OCI-LY7 (cell line): ENCODE data around the gene TMEM8B. TPM values are rescaled to one million over a fixed set of nuclear protein-coding genes. Genes with fewer than 3 reads are reported as not detected.

Source experiments
- BruUV-seq: library from RNA; stranded (reverse); fragments of 400-500 nt; replicated peaks from 2 replicates; lab custom pipeline; 2021; lab: Mats Ljungman, UMichigan
- CTCF ChIA-PET: fragments of 300-600 bp; sonication (Branson Sonifier 250); formaldehyde crosslinking; loops from one replicate; lab custom pipeline; 2022; ENCODE audit warnings: antibody characterized with exemption; ENCODE audit not compliant: unreplicated experiment; lab: Charles Lee
- POLR2A ChIA-PET: fragments of 300-600 bp; sonication (Branson Sonifier 250); formaldehyde crosslinking; loops from one replicate; lab custom pipeline; 2022; ENCODE audit warnings: antibody characterized with exemption; lab: Charles Lee
- DNase-seq: peaks from one replicate; pipeline ENCODE4 v3.0.0-alpha.2; 2015; ENCODE audit warnings: low spot score
- H2AFZ ChIP-seq: fragments of 200-600 bp; sonication (generic), shearing (Covaris generic); 2 replicates; pipeline ENCODE4 v1.6.1; 2014; ENCODE audit warnings: mild to moderate bottlenecking, antibody characterized with exemption, low read length, moderate library complexity
- H3K27ac ChIP-seq: fragments of 200-600 bp; sonication (generic); 2 replicates; pipeline ENCODE4 v1.5.1; 2014; ENCODE audit warnings: mixed run types, low read depth, mild to moderate bottlenecking, moderate library complexity, low read length, inconsistent platforms; ENCODE audit not compliant: poor library complexity, severe bottlenecking
- H3K36me3 ChIP-seq: fragments of 200-600 bp; sonication (generic); 2 replicates; pipeline ENCODE4 v1.6.1; 2014; ENCODE audit warnings: mild to moderate bottlenecking, antibody characterized with exemption, low read length, moderate library complexity, mixed read lengths; ENCODE audit not compliant: insufficient read depth
- H3K4me1 ChIP-seq: fragments of 200-600 bp; sonication (generic); 2 replicates; pipeline ENCODE4 v1.5.1; 2014; ENCODE audit warnings: mild to moderate bottlenecking, low read length; ENCODE audit not compliant: insufficient read depth, poor library complexity, severe bottlenecking
- H3K4me2 ChIP-seq: fragments of 200-600 bp; sonication (generic); 2 replicates; pipeline ENCODE4 v1.6.1; 2014; ENCODE audit warnings: mild to moderate bottlenecking, low read length
- H3K4me3 ChIP-seq: fragments of 200-600 bp; sonication (generic); 2 replicates; pipeline ENCODE4 v1.5.1; 2014; ENCODE audit warnings: mild to moderate bottlenecking, low read depth, low read length; ENCODE audit not compliant: poor library complexity, severe bottlenecking
- H3K79me2 ChIP-seq: fragments of 200-600 bp; sonication (generic); 2 replicates; pipeline ENCODE4 v1.6.1; 2016; ENCODE audit warnings: low read depth, mild to moderate bottlenecking, low read length, moderate library complexity, mixed read lengths; ENCODE audit not compliant: insufficient read depth
- H3K9me2 ChIP-seq: fragments of 200-600 bp; sonication (generic); 2 replicates; pipeline ENCODE4 v1.6.1; 2016; ENCODE audit warnings: mild to moderate bottlenecking, low read length, mixed read lengths; ENCODE audit not compliant: insufficient read depth
- H3K9me3 ChIP-seq: fragments of 200-600 bp; sonication (generic); 2 replicates; pipeline ENCODE4 v1.6.1; 2014; ENCODE audit warnings: mild to moderate bottlenecking, mixed run types, low read length, mixed read lengths
- H4K20me1 ChIP-seq: fragments of 200-600 bp; sonication (generic); 2 replicates; pipeline ENCODE4 v1.6.1; 2014; ENCODE audit warnings: mild to moderate bottlenecking, antibody characterized with exemption, low read length, moderate library complexity, mixed read lengths; ENCODE audit not compliant: insufficient read depth
- EZH2phosphoT487 ChIP-seq: fragments of 200-600 bp; sonication (generic); IDR thresholded peaks from 2 replicates; pipeline ENCODE4 v1.6.1; 2018; ENCODE audit warnings: low read depth, borderline replicate concordance, mild to moderate bottlenecking, mixed run types, antibody characterized with exemption, low read length, moderate library complexity, mixed read lengths
- intact Hi-C: fragments of 100-400 bp; cut with micrococcal nuclease; formaldehyde crosslinking; loops from one replicate; pipeline ENCODE4 v1.10.0; 2022; ENCODE audit not compliant: unreplicated experiment
- total RNA-seq, 2 experiments: library from RNA; depleted of rRNA in 1 of 2; stranded (reverse); fragments of >200 nt in 1 of 2; shearing (Covaris generic) in 1 of 2; gene quantifications; 2 replicates each; pipeline ENCODE4 v1.2.3, GENCODE V29; 2014 to 2022
- TF ChIP-seq, protein P1 (sequence below): fragments of 200-600 bp; sonication (generic); conservative IDR thresholded peaks from 2 replicates; pipeline ENCODE4 v1.5.1; 2014; ENCODE audit warnings: mild to moderate bottlenecking, antibody characterized with exemption, low read length, moderate library complexity, mixed read lengths

TMEM8B gene
- total RNA-seq, 2 experiments from 2014 or later = 3.1 to 15.7 TPM

DNA sequence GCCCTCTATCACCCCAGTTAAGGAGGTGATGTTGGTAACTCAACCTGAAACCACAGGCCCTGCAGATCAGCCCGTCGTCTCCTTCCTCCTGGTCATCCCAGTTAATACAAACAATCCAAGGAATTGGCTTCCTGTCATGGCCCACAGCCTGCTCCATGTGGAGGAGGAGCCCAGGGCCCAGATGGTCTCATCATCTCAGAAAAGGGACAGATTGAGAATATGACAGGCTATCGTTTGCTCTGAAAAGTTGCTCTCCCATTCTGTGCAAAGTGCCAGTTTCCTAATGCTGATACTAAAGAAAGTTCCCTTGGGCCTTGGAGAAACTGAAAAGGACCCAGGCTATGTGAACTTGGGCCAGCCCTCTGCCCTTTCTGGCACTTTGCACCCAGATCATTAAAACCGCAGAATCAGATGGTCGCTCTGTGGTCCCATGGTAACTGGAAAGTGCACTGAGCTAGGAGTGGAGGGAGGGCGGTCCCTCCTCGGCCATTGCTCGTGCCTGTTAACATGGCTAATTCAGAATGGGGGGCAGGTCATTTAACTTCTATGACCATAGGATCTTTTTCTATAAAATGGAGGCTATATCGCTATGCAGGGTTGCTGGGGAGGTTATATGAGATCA lies 79.6 kb downstream of the TMEM8B start:
- no peaks in the 10 kb centered on the region for H3K36me3 ChIP-seq
- intact Hi-C loops = no loop called here
- TF ChIP-seq EZH2phosphoT487 = no peak
- TF ChIP-seq, protein P1, sequence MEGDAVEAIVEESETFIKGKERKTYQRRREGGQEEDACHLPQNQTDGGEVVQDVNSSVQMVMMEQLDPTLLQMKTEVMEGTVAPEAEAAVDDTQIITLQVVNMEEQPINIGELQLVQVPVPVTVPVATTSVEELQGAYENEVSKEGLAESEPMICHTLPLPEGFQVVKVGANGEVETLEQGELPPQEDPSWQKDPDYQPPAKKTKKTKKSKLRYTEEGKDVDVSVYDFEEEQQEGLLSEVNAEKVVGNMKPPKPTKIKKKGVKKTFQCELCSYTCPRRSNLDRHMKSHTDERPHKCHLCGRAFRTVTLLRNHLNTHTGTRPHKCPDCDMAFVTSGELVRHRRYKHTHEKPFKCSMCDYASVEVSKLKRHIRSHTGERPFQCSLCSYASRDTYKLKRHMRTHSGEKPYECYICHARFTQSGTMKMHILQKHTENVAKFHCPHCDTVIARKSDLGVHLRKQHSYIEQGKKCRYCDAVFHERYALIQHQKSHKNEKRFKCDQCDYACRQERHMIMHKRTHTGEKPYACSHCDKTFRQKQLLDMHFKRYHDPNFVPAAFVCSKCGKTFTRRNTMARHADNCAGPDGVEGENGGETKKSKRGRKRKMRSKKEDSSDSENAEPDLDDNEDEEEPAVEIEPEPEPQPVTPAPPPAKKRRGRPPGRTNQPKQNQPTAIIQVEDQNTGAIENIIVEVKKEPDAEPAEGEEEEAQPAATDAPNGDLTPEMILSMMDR = no peak
- H2AFZ ChIP-seq = no peak overlapping the region
- CTCF ChIA-PET = no interaction called here
- no peak overlapping the region for H3K4me3 ChIP-seq
- no peaks in the 10 kb centered on the region for H3K9me2 ChIP-seq
- no peak for DNase-seq
- H3K4me2 ChIP-seq = no peak overlapping the region
- POLR2A ChIA-PET = no interaction called here
- no peaks in the 10 kb centered on the region for H3K9me3 ChIP-seq
- H3K79me2 ChIP-seq = no peaks in the 10 kb centered on the region
- H3K4me1 ChIP-seq = peaks cover 4% of the 10 kb centered on the region
- no TSS peak for BruUV-seq
- no peaks in the 10 kb centered on the region for H4K20me1 ChIP-seq
- no peak overlapping the region for H3K27ac ChIP-seq

DNA sequence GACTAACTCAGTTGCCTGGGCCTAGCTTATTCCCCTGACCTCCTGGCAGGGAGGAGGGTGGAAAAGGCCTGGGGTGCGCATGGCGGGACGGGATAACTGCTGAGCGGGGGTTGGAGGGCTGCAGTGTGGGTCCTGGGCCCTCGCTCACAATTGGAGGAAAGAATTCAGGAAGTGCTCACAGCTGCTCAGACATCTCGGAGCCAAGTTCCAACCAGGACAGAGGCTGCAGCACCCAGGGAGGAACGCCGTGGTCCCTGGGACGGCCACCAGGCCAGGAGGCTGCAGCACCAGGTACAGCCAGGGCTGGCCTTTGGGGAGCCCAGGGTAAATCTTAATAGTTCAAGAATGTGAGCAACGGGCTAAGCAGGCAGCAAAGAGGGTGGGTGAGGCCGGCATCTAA lies 80.2 kb downstream of the TMEM8B start, which contains the start of gene SPAAR:
Gene SPAAR (plus strand): TSS at position 217 of the 400 bp plus-strand sequence. CDS start 974 bp downstream, outside the sequence.
- no peaks in the 10 kb centered on the region for H3K79me2 ChIP-seq
- no peak for DNase-seq
- H3K4me1 ChIP-seq = peaks cover 4% of the 10 kb centered on the region
- TF ChIP-seq EZH2phosphoT487 = no peak
- TF ChIP-seq, protein P1 = no peak
- ChIA-PET CTCF (no interaction called here), POLR2A (no interaction called here)
- no peaks in the 10 kb centered on the region for H3K9me2 ChIP-seq
- no peak within 1 kb of the TSS for H3K4me2 ChIP-seq
- no peak within 1 kb of the TSS for H2AFZ ChIP-seq
- intact Hi-C loops = no loop called here
- 0 out of 2 replicates have a peak, but pooled peaks cover 3% of the 10 kb centered on the region for H3K9me3 ChIP-seq
- no peak within 1 kb of the TSS for H3K27ac ChIP-seq
- H3K4me3 ChIP-seq = no peak within 1 kb of the TSS
- H4K20me1 ChIP-seq = no peaks in the 10 kb centered on the region
- no TSS peak for BruUV-seq
- H3K36me3 ChIP-seq = no peaks in the 10 kb centered on the region
